ENCODE measurements around the gene ELFN2.
A peak's percentile ranks its signal among the peaks of the same experiment; 100 is the strongest.

Gene ELFN2

DNA sequence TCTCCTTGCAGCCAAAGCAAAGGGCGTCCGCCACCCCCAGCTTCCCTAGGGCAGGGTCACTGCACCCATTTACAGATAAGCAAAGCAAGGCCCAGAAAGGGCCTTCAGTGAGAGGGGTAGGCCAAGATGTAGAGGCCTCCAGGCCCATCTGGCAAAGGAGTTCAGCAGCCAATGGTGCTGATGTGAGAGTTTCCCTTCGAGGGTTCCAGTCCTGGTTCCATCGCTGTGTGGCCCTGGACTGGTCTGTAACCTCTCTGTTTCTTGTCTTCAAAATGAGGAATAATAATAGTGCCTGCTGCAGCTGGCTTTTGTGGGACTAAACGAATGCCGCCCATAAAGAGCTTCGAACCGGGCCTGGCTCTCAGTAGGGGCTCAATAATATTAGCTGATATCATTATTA, 4.0 kb downstream of the ELFN2 start:
- in situ Hi-C loops (cut with HindIII; ENCODE audit: low sequenced_read_pairs), result no loop called here
- DNase-seq (ENCODE audit: low read depth), result no peak
- H3K4me3 ChIP-seq (ENCODE audit: low read depth, low read length), result no peak overlapping the region
- TF ChIP-seq, protein P1, sequence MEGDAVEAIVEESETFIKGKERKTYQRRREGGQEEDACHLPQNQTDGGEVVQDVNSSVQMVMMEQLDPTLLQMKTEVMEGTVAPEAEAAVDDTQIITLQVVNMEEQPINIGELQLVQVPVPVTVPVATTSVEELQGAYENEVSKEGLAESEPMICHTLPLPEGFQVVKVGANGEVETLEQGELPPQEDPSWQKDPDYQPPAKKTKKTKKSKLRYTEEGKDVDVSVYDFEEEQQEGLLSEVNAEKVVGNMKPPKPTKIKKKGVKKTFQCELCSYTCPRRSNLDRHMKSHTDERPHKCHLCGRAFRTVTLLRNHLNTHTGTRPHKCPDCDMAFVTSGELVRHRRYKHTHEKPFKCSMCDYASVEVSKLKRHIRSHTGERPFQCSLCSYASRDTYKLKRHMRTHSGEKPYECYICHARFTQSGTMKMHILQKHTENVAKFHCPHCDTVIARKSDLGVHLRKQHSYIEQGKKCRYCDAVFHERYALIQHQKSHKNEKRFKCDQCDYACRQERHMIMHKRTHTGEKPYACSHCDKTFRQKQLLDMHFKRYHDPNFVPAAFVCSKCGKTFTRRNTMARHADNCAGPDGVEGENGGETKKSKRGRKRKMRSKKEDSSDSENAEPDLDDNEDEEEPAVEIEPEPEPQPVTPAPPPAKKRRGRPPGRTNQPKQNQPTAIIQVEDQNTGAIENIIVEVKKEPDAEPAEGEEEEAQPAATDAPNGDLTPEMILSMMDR (IDR thresholded peaks at IDR 0.05; ENCODE audit: low read depth, low read length, missing control alignments), result no peak

DNA sequence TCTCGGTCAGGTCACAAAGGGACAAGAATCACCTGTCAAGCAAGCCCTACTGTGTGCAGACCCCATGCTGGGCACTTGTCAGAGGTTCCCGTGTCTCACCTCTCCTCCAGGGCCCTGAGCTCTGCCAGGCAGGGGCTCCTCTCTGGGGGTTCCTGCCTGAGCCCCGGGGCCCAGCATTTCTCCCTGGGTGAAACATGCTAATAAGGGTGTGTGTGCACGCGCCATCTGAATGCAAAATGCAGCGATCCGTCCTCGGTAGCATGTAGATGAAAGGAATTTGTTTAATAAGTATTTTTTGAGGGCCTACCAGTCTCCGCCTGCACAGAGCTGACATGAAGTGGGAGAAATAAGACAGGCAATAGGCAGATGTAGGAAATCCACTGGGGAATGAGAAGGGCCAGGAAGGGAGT, 5.8 kb downstream of the ELFN2 start:
- H3K4me3 ChIP-seq (ENCODE audit: low read depth, low read length), result no peak overlapping the region
- in situ Hi-C loops (cut with HindIII; ENCODE audit: low sequenced_read_pairs), result no loop called here
- DNase-seq (ENCODE audit: low read depth), result no peak
- TF ChIP-seq, protein P1 (IDR thresholded peaks at IDR 0.05; ENCODE audit: low read depth, low read length, missing control alignments), result no peak

DNA sequence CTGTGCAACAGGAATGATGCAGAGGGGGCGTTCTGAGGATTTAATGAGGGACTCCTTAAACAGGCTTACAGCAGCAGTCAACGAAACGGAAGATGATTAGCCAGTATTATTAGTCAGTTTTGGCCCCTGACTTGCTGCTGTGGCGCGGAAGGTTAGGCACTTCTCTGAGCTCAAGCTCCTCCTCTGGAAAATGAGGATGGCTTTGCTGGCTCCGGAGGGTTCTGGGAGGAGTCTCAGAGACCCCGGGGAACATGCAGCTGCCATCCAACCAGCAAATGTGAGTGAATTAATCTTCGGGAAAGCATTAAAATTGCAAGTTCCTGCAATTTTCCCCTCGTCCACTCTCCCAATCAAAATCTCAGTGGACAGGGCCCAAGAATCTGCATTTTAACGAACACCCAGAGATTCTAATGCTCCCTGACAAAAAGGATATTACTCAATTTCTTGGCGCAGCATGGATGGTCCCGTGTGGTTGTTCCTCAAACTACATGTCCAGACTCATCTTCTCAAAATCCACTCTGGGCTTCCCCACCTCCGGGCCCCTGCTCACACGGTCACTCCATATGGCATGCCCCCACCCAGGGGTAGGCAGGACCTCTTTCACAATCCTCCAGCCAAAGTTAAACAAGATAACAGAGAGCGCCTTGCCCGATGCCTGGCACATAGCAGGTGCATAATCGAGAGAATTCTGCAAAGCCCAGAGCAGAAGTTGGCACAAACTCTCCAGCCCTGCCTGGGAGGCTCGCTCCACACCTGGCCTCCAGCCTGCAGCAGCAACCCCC, 6.4 kb downstream of the ELFN2 start:
- in situ Hi-C loops (cut with HindIII; ENCODE audit: low sequenced_read_pairs), result no loop called here
- TF ChIP-seq, protein P1 (IDR thresholded peaks at IDR 0.05; ENCODE audit: low read depth, low read length, missing control alignments), result no peak
- no peak for DNase-seq (ENCODE audit: low read depth)
- no peak overlapping the region for H3K4me3 ChIP-seq (ENCODE audit: low read depth, low read length)

DNA sequence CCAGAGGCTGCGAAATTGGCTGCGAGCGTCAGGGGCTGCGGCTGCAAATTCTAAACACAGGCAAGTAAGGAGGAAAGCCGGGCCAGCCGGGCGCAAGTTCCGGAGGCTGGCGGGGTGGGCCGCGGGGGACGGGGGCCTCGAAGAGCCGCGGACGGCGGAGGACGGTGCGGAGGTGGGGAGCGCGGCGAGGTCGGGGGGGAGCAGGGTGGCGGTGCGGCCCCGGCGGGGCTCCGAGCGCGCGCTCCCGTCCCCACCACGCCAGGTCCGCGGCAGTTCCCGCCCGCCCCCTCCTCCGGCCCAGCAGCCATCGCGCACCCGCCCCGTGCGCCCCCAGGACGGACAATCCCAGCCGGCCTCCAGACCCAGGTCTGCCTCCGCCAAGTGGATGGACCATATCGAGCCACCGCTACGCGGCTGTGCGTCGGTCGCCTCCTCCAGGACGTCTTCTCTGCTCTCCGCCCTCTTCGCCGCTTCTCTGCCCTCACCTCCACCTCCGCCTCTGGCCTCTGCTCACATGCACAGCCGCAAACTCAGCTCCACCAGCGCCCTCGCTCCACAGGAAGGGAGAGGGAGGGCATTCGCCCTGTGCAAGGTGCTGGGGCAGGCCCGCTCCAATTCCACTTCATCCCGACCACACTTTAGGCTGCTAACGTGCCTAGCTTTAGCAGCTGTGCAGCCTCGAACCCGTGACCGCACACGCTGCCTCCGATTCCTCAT, 7.2 kb downstream of the ELFN2 start:
- TF ChIP-seq, protein P1 (IDR thresholded peaks at IDR 0.05; ENCODE audit: low read depth, low read length, missing control alignments), result no peak
- peak overlapping the region; percentile 26 for H3K4me3 ChIP-seq (ENCODE audit: low read depth, low read length)
- in situ Hi-C loops (cut with HindIII; ENCODE audit: low sequenced_read_pairs), result no loop called here
- no peak for DNase-seq (ENCODE audit: low read depth)

DNA sequence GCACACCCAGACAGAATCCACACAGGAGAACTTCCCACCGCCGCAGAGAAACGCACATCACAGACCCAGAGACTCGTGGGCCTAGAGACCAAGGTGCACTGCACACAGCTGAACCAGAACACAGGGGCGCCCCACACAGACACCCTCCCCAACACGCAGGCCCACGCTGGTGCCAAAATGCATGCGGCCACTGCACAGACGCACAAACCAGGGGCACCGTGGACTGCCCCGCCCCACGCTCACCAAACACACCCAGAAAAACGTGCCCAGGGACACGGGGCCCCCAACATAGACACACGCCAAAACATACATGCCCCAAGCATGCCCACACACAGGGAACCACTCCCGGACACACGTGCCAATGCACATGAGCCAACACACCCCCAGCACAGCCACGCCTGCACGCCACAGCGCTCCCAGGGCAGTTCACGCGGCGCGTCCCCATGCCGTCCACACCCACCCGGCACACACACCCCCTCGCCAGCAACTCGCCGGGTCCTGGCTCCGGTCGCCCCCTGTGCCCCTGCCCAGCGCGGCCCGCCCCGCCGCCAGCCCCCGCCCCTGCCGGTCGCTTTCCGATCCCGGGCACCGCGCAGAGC, 7.8 kb downstream of the ELFN2 start:
- in situ Hi-C loops (cut with HindIII; ENCODE audit: low sequenced_read_pairs), result no loop called here
- no peak for DNase-seq (ENCODE audit: low read depth)
- TF ChIP-seq, protein P1 (IDR thresholded peaks at IDR 0.05; ENCODE audit: low read depth, low read length, missing control alignments), result no peak
- H3K4me3 ChIP-seq (ENCODE audit: low read depth, low read length), result peak overlapping the region; percentile 26

DNA sequence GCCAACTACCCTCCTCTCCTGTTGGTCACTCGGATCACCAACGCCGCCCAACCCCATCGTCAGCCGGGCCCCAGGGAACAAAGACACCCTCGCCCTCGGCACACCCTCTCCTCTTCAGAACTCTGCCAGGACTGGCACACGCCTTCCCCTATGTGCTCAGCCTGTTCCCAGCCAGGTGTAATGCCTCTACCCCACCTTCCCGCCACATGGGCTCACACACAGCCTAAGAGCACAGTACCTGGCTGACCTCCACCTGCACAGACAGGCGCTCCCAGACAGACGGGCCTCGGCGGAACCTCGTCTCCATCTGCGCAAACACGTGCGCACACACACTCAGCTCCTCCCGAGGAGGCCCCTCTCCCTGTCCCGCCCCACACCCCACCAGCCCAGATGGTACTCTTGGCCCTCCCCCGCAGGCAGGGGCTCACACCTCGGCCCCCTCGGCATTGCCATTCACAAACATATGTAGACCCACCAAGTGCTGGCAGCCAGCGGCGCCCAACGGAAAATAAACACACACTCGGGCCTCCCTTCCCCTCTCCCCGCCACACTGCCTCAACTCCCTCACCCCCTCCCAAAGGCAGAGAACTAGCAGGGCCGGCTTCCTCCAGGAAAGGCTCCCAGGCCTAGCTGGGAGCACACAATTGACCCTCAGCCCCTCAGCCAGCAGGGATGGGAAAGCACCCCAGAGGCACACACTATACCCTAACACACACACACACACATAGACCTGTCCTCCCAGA, 8.5 kb downstream of the ELFN2 start:
- H3K4me3 ChIP-seq (ENCODE audit: low read depth, low read length), result no peak overlapping the region
- in situ Hi-C loops (cut with HindIII; ENCODE audit: low sequenced_read_pairs), result no loop called here
- DNase-seq (ENCODE audit: low read depth), result no peak
- TF ChIP-seq, protein P1 (IDR thresholded peaks at IDR 0.05; ENCODE audit: low read depth, low read length, missing control alignments), result no peak

All from astrocyte of the cerebellum (primary cell).